ENCODE measurements around the gene TPCN2. TPM values are rescaled to one million over a fixed set of nuclear protein-coding genes. Genes with fewer than 3 reads are reported as not detected.

The TPCN2 gene
- total and polyA plus RNA-seq, 2 of the 4 experiments (the other 2 are of a cell fraction), result 3.4 to 8.0 TPM

DNA sequence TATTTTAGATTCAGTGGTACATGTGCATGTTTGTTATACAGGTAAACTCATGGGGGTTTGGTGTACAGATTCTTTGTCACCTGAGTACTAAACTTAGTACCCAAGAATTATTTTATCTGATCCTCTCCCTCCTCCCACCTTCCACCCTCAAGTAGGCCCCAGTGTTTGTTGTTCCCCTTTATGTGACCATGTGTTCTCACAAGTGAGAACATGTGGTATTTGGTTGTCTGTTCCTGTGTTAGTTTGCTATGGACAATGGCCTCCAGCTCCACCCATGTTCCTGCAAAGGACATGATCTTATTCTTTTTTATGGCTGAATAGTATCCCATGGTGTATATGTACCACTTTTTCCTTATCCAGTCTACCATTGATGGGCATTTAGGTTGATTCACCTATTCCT lies 113.8 kb downstream of the TPCN2 start:
- Histone ChIP-seq H3K4me2 (ENCODE audit: low read depth, low read length) (no peak overlapping the region), H3K9ac (ENCODE audit: low read depth, low read length) (no peak overlapping the region), H3K36me3 (ENCODE audit: control insufficient read depth, insufficient read depth, low read length) (no peaks in the 10 kb centered on the region), H3K18ac (ENCODE audit: low read depth, low read length) (no peak overlapping the region), H2AFZ (replicated peaks; ENCODE audit: low read length, poor library complexity) (no peak overlapping the region), H4K5ac (ENCODE audit: low read depth, low read length) (no peak overlapping the region), H2BK20ac (ENCODE audit: low read depth, low read length) (no peak overlapping the region), H2BK15ac (ENCODE audit: low read depth, low read length) (no peak overlapping the region), H2BK120ac (ENCODE audit: low read depth, low read length) (no peak overlapping the region), H3K4ac (ENCODE audit: low read depth, low read length) (no peak overlapping the region), H3K27me3 (ENCODE audit: control insufficient read depth, insufficient read depth, low read length) (no peaks in the 10 kb centered on the region), H2AK9ac (replicated peaks; ENCODE audit: low read depth, low read length, poor library complexity) (no peak overlapping the region), H3K14ac (replicated peaks; ENCODE audit: low read depth, low read length) (no peak overlapping the region), H4K20me1 (ENCODE audit: insufficient read depth, low read length) (no peaks in the 10 kb centered on the region), H3K27ac (ENCODE audit: insufficient read depth, low read length) (no peak overlapping the region), H3K23ac (ENCODE audit: low read depth, low read length) (no peak overlapping the region), H2BK5ac (ENCODE audit: low read depth, low read length, poor library complexity, severe bottlenecking) (no peak overlapping the region), H3K79me1 (ENCODE audit: low read depth in 1 of 2, low read length in 2 of 2) (no peaks in the 10 kb centered on the region), H3K9me1 (ENCODE audit: insufficient read depth, low read length) (peaks cover 6% of the 10 kb centered on the region), H3K4me3 (ENCODE audit: insufficient read depth, low read depth, low read length) (no peak overlapping the region), H3K4me1 (ENCODE audit: control insufficient read depth, insufficient read depth, low read length) (peaks cover 11% of the 10 kb centered on the region), H4K91ac (ENCODE audit: insufficient read depth, low read depth, low read length) (no peak overlapping the region), H2AK5ac (ENCODE audit: low read depth, low read length) (no peak overlapping the region), H3K56ac (ENCODE audit: extremely low read depth, insufficient read depth, low read length) (no peak overlapping the region), H4K8ac (ENCODE audit: low read depth in 2 of 2, low read length in 2 of 2) (no peak overlapping the region), H3K9me3 (ENCODE audit: control insufficient read depth, insufficient read depth, low read length) (no peaks in the 10 kb centered on the region)
- in situ Hi-C loops (cut with MboI; ENCODE audit: low sequenced_read_pairs), result no loop called here
- no peak for DNase-seq
- intact Hi-C loops (cut with micrococcal nuclease), result no loop called here
- BruUV-seq (replicated peaks), result no TSS peak
- CTCF ChIA-PET, result no interaction called here
- dilution Hi-C loops (cut with HindIII; ENCODE audit: low sequenced_read_pairs, unreplicated experiment), result no loop called here
- ATAC-seq (ENCODE audit: low read depth), result no peak
- POLR2A ChIA-PET (ENCODE audit: unreplicated experiment), result no interaction called here
- no peak for TF ChIP-seq NFE2L2 (IDR thresholded peaks at IDR 0.05; ENCODE audit: low read depth, low read length)
- TF ChIP-seq, protein P1, sequence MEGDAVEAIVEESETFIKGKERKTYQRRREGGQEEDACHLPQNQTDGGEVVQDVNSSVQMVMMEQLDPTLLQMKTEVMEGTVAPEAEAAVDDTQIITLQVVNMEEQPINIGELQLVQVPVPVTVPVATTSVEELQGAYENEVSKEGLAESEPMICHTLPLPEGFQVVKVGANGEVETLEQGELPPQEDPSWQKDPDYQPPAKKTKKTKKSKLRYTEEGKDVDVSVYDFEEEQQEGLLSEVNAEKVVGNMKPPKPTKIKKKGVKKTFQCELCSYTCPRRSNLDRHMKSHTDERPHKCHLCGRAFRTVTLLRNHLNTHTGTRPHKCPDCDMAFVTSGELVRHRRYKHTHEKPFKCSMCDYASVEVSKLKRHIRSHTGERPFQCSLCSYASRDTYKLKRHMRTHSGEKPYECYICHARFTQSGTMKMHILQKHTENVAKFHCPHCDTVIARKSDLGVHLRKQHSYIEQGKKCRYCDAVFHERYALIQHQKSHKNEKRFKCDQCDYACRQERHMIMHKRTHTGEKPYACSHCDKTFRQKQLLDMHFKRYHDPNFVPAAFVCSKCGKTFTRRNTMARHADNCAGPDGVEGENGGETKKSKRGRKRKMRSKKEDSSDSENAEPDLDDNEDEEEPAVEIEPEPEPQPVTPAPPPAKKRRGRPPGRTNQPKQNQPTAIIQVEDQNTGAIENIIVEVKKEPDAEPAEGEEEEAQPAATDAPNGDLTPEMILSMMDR (conservative IDR thresholded peaks at IDR 0.05; ENCODE audit: low read depth, low read length), result no peak
- no peak for TF ChIP-seq MAZ (IDR thresholded peaks at IDR 0.05; ENCODE audit: borderline replicate concordance, low read depth, low read length)
- TF ChIP-seq POLR2A (IDR thresholded peaks at IDR 0.05; ENCODE audit: low read depth, low read length), result no peak
- no peak for TF ChIP-seq MXI1 (IDR thresholded peaks at IDR 0.05; ENCODE audit: borderline replicate concordance, low read depth, low read length)
- TF ChIP-seq RAD21 (IDR thresholded peaks at IDR 0.05; ENCODE audit: low read length), result no peak
- no peak for TF ChIP-seq RFX5 (IDR thresholded peaks at IDR 0.05; ENCODE audit: low read depth, low read length)
- TF ChIP-seq RCOR1 (IDR thresholded peaks at IDR 0.05; ENCODE audit: insufficient replicate concordance, low read length), result no peak
- TF ChIP-seq CEBPB (IDR thresholded peaks at IDR 0.05; ENCODE audit: low read depth, low read length), result no peak
- no peak for TF ChIP-seq SMC3 (IDR thresholded peaks at IDR 0.05; ENCODE audit: low read depth, low read length)
- TF ChIP-seq, protein P2, sequence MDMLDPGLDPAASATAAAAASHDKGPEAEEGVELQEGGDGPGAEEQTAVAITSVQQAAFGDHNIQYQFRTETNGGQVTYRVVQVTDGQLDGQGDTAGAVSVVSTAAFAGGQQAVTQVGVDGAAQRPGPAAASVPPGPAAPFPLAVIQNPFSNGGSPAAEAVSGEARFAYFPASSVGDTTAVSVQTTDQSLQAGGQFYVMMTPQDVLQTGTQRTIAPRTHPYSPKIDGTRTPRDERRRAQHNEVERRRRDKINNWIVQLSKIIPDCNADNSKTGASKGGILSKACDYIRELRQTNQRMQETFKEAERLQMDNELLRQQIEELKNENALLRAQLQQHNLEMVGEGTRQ (IDR thresholded peaks at IDR 0.05; ENCODE audit: low read depth, low read length), result no peak
- TF ChIP-seq CHD1 (IDR thresholded peaks at IDR 0.05; ENCODE audit: low read depth, low read length), result no peak
- TF ChIP-seq BHLHE40 (IDR thresholded peaks at IDR 0.05; ENCODE audit: low read depth, low read length), result no peak

Measured in IMR-90 (cell line).